H1 (cell line): ENCODE results near the gene XPNPEP2. TPM values are rescaled to one million over a fixed set of nuclear protein-coding genes. Genes with fewer than 3 reads are reported as not detected.

Source experiments
- CTCF ChIA-PET: fragments of 300-600 bp; sonication (Branson Sonifier 250); formaldehyde crosslinking; loops from one replicate; lab custom pipeline; 2021; ENCODE audit not compliant: partially characterized antibody; lab: Charles Lee
- POLR2A ChIA-PET: fragments of 300-600 bp; sonication (Branson Sonifier 250); formaldehyde crosslinking; loops from one replicate; lab custom pipeline; 2021; ENCODE audit warnings: inconsistent platforms; ENCODE audit not compliant: partially characterized antibody; lab: Charles Lee
- DNase-seq, 2 experiments: peaks; one replicate each; pipeline versions ENCODE4 v3.0.0 to v3.0.0-alpha.2; 2010 to 2022; ENCODE audit warnings: low spot score in 2 of 2, low read depth in 1 of 2, mixed read lengths in 1 of 2
- FAIRE-seq: peaks from 2 replicates; lab custom pipeline; 2011; peaks lifted over from hg19 to GRCh38; lab: Jason Lieb, UNC
- H2AFZ ChIP-seq: 2 replicates; pipeline ENCODE4 v1.8.1; 2012; ENCODE audit warnings: low read length, inconsistent platforms
- H2AK5ac ChIP-seq: 2 replicates; pipeline ENCODE4 v1.6.1; 2013; ENCODE audit warnings: low read depth, low read length
- H2BK120ac ChIP-seq: replicated peaks from 2 replicates; pipeline ENCODE3; 2013; ENCODE audit warnings: low read depth, low read length, inconsistent platforms
- H2BK12ac ChIP-seq: 2 replicates; pipeline ENCODE4 v1.6.1; 2013; ENCODE audit warnings: low read depth, low read length
- H2BK15ac ChIP-seq: 2 replicates; pipeline ENCODE4 v1.6.1; 2013; ENCODE audit warnings: low read length
- H2BK20ac ChIP-seq: 2 replicates; pipeline ENCODE4 v1.6.1; 2013; ENCODE audit warnings: low read length
- H2BK5ac ChIP-seq: 2 replicates; pipeline ENCODE4 v1.6.1; 2013; ENCODE audit warnings: low read depth, low read length
- H3K14ac ChIP-seq: 2 replicates; pipeline ENCODE4 v1.6.1; 2013; ENCODE audit warnings: inconsistent platforms; ENCODE audit not compliant: insufficient read length
- H3K18ac ChIP-seq: 2 replicates; pipeline ENCODE4 v1.6.1; 2013; ENCODE audit warnings: low read length; ENCODE audit errors: extremely low read depth
- H3K23ac ChIP-seq: 2 replicates; pipeline ENCODE4 v1.6.1; 2013; ENCODE audit warnings: inconsistent platforms; ENCODE audit not compliant: insufficient read length
- H3K23me2 ChIP-seq: 2 replicates; pipeline ENCODE4 v1.6.1; 2013; ENCODE audit warnings: low read depth, low read length
- H3K27ac ChIP-seq: 2 replicates; pipeline ENCODE4 v1.6.1; 2011; ENCODE audit warnings: low read depth, low read length, inconsistent platforms
- H3K27me3 ChIP-seq, 4 experiments: replicated peaks in 1 of 4; 1 replicate in 1 of 4; 2 replicates in 3 of 4; pipeline versions ENCODE4 v1.6.1 to v1.8.1; 2011 to 2013; ENCODE audit warnings: low read length in 3 of 4, mild to moderate bottlenecking in 3 of 4, inconsistent platforms in 2 of 4, mixed read lengths in 2 of 4, moderate library complexity in 1 of 4; ENCODE audit not compliant: control insufficient read depth in 3 of 4, insufficient read depth in 3 of 4; ENCODE audit errors: extremely low read depth in 1 of 4
- H3K36me3 ChIP-seq, 4 experiments: 2 replicates each; pipeline versions ENCODE4 v1.6.1 to v1.8.1; 2011 to 2013; ENCODE audit warnings: mild to moderate bottlenecking in 4 of 4, low read length in 3 of 4, moderate library complexity in 2 of 4, control low read depth in 1 of 4, inconsistent platforms in 1 of 4; ENCODE audit not compliant: insufficient read depth in 4 of 4, control insufficient read depth in 2 of 4
- H3K4ac ChIP-seq: replicated peaks from 2 replicates; pipeline ENCODE3; 2013; ENCODE audit warnings: low read length, low read depth, mixed read lengths, inconsistent platforms; ENCODE audit not compliant: insufficient read length
- H3K4me1 ChIP-seq, 4 experiments: replicated peaks in 1 of 4; 1 replicate in 1 of 4; 2 replicates in 3 of 4; pipeline versions ENCODE4 v1.6.1 to v1.8.1; 2011 to 2013; ENCODE audit warnings: low read length in 3 of 4, inconsistent platforms in 2 of 4, mixed read lengths in 1 of 4; ENCODE audit not compliant: insufficient read depth in 4 of 4, control insufficient read depth in 3 of 4
- H3K4me2 ChIP-seq, 2 experiments: 2 replicates each; pipeline versions ENCODE4 v1.6.1 to v1.8.1; 2011 to 2013; ENCODE audit warnings: low read depth in 2 of 2, low read length in 2 of 2, control low read depth in 1 of 2, inconsistent platforms in 1 of 2, mild to moderate bottlenecking in 1 of 2; ENCODE audit not compliant: insufficient read depth in 1 of 2
- H3K4me3 ChIP-seq, 4 experiments: fragments of 200-600, 300-600 bp in 1 of 4; sonication (generic), shearing (Covaris generic), sonication (Bioruptor Twin) in 1 of 4; 2 replicates each; pipeline versions ENCODE4 v1.5.1 to v1.8.1; 2011 to 2016; ENCODE audit warnings: low read length in 4 of 4, low read depth in 3 of 4, control low read depth in 2 of 4, inconsistent platforms in 2 of 4, mild to moderate bottlenecking in 2 of 4, mixed read lengths in 1 of 4, moderate library complexity in 1 of 4; ENCODE audit not compliant: insufficient read depth in 2 of 4; ENCODE audit errors: extremely low read depth in 1 of 4
- H3K56ac ChIP-seq: replicated peaks from 2 replicates; pipeline ENCODE3; 2013; ENCODE audit warnings: low read depth, mild to moderate bottlenecking, mixed read lengths, low read length, inconsistent platforms; ENCODE audit not compliant: insufficient read length
- H3K79me1 ChIP-seq: 2 replicates; pipeline ENCODE4 v1.6.1; 2013; ENCODE audit warnings: low read depth, low read length, control low read depth
- H3K79me2 ChIP-seq, 2 experiments: 2 replicates each; pipeline versions ENCODE4 v1.6.1 to v1.8.1; 2012 to 2013; ENCODE audit warnings: low read length in 2 of 2, mild to moderate bottlenecking in 2 of 2, inconsistent platforms in 1 of 2; ENCODE audit not compliant: insufficient read depth in 2 of 2, control insufficient read depth in 1 of 2
- H3K9ac ChIP-seq, 4 experiments: replicated peaks in 1 of 4; 1 replicate in 1 of 4; 2 replicates in 3 of 4; pipeline versions ENCODE4 v1.6.1 to v1.8.1; 2011 to 2013; ENCODE audit warnings: low read depth in 3 of 4, low read length in 3 of 4, control low read depth in 2 of 4, mild to moderate bottlenecking in 2 of 4, moderate library complexity in 2 of 4, inconsistent platforms in 1 of 4; ENCODE audit errors: extremely low read depth in 1 of 4
- H3K9me3 ChIP-seq, 2 experiments: 2 replicates each; pipeline versions ENCODE4 v1.6.1 to v1.8.1; 2012 to 2013; ENCODE audit warnings: mild to moderate bottlenecking in 2 of 2, moderate library complexity in 2 of 2, control low read depth in 1 of 2, inconsistent platforms in 1 of 2, low read depth in 1 of 2, low read length in 1 of 2, mixed read lengths in 1 of 2; ENCODE audit not compliant: insufficient read depth in 2 of 2
- H4K20me1 ChIP-seq, 2 experiments: replicated peaks in 1 of 2; 2 replicates each; pipeline versions ENCODE3 to v1.8.1; 2011 to 2013; ENCODE audit warnings: inconsistent platforms in 2 of 2, low read length in 2 of 2, mild to moderate bottlenecking in 1 of 2; ENCODE audit not compliant: insufficient read depth in 2 of 2, control insufficient read depth in 1 of 2
- H4K5ac ChIP-seq: 2 replicates; pipeline ENCODE4 v1.6.1; 2013; ENCODE audit warnings: low read length, low read depth, mixed read lengths, inconsistent platforms; ENCODE audit not compliant: insufficient read length
- H4K8ac ChIP-seq: 2 replicates; pipeline ENCODE4 v1.8.0; 2013; ENCODE audit warnings: mild to moderate bottlenecking, moderate library complexity, low read length, inconsistent platforms; ENCODE audit not compliant: insufficient read depth; ENCODE audit errors: extremely low read depth
- H4K91ac ChIP-seq: replicated peaks from 2 replicates; pipeline ENCODE3; 2013; ENCODE audit warnings: low read length, mixed read lengths, inconsistent platforms; ENCODE audit not compliant: insufficient read length
- BACH1 ChIP-seq: IDR thresholded peaks from 2 replicates; pipeline ENCODE4 v1.6.1; 2012; ENCODE audit warnings: low read length, improper control_type of control experiment
- BRCA1 ChIP-seq: IDR thresholded peaks from 2 replicates; pipeline ENCODE4 v1.6.1; 2012; ENCODE audit warnings: low read depth, low read length, improper control_type of control experiment
- CBX5 ChIP-seq: fragments of 300-800, 300-1000 bp; sonication (generic); IDR thresholded peaks from 2 replicates; pipeline ENCODE4 v1.7.1; 2016; ENCODE audit warnings: antibody characterized with exemption, low read length, low read depth
- CBX8 ChIP-seq: fragments of 300-800, 300-1000 bp; sonication (generic); IDR thresholded peaks from 2 replicates; pipeline ENCODE4 v1.7.1; 2016; ENCODE audit warnings: low read depth, low read length, borderline replicate concordance
- E2F6 ChIP-seq: IDR thresholded peaks from 2 replicates; pipeline ENCODE4 v1.6.1; 2012; ENCODE audit warnings: inconsistent platforms
- GABPA ChIP-seq: IDR thresholded peaks from 2 replicates; pipeline ENCODE4 v1.6.1; 2011; ENCODE audit warnings: mild to moderate bottlenecking, low read length, moderate library complexity, borderline replicate concordance; ENCODE audit not compliant: insufficient read depth
- GTF2F1 ChIP-seq: IDR thresholded peaks from 2 replicates; pipeline ENCODE4 v1.6.1; 2012; ENCODE audit warnings: low read depth, low read length, improper control_type of control experiment, borderline replicate concordance
- JUN ChIP-seq: IDR thresholded peaks from 2 replicates; pipeline ENCODE4 v1.6.1; 2011; ENCODE audit warnings: low read depth, mild to moderate bottlenecking, improper control_type of control experiment, low read length
- PHF8 ChIP-seq: fragments of 200-600 bp; sonication (generic); conservative IDR thresholded peaks from 2 replicates; pipeline ENCODE4 v1.7.1; 2012; ENCODE audit warnings: low read depth, mild to moderate bottlenecking, inconsistent platforms, low read length, moderate library complexity
- POLR2AphosphoS5 ChIP-seq: IDR thresholded peaks from 2 replicates; pipeline ENCODE4 v1.6.1; 2011; ENCODE audit warnings: low read depth, low read length
- SIX5 ChIP-seq: IDR thresholded peaks from 2 replicates; pipeline ENCODE4 v1.6.1; 2011; ENCODE audit warnings: mild to moderate bottlenecking, low read depth, low read length
- TCF12 ChIP-seq: IDR thresholded peaks from 2 replicates; pipeline ENCODE4 v1.6.1; 2011; ENCODE audit warnings: low read depth, mild to moderate bottlenecking, low read length
- YY1 ChIP-seq: IDR thresholded peaks from 2 replicates; pipeline ENCODE4 v1.6.1; 2011; ENCODE audit warnings: low read depth, mild to moderate bottlenecking, low read length
- ZNF274 ChIP-seq: IDR thresholded peaks from 2 replicates; pipeline ENCODE4 v1.7.0; 2012; ENCODE audit warnings: low read length, borderline replicate concordance; ENCODE audit errors: extremely low read depth
- WGBS, 2 experiments: shearing (Covaris generic) in 1 of 2; methylation state at CpG; one replicate each; pipeline versions ENCODE4 v1.1.6 to v1.1.7; 2013 to 2015; ENCODE audit warnings: low lambda C conversion rate in 2 of 2, mixed read lengths in 2 of 2, inconsistent platforms in 1 of 2, low coverage in 1 of 2, missing lambda C conversion rate in 1 of 2; ENCODE audit not compliant: insufficient replicate concordance in 2 of 2, insufficient coverage in 1 of 2, insufficient read length in 1 of 2; ENCODE audit errors: extremely low coverage in 1 of 2, missing lambda C conversion rate in 1 of 2; 5-methylcytosine and 5-hydroxymethylcytosine counted together
- polyA plus RNA-seq, 7 experiments: library from polyadenylated mRNA; depleted of rRNA in 3 of 7; stranded (reverse) in 5 of 7; unstranded in 2 of 7; fragments of >200 nt in 5 of 7; fragments of 200-250 nt in 2 of 7; gene quantifications; 1 replicate in 5 of 7; 2 replicates in 1 of 7; 4 replicates in 1 of 7; pipeline versions ENCODE4 v1.2.1 to v1.2.3, GENCODE V29; 2011 to 2013; ENCODE audit warnings: missing spikeins in 2 of 7, mixed read lengths in 2 of 7
- total RNA-seq: library from RNA; stranded (reverse); fragmentation: NEBNext Ultra II Directional; extraction: Animal tissue kit (Norgen Biotek cat#: 25700); gene quantifications from 2 replicates; pipeline ENCODE4 v1.2.1, GENCODE V29; 2021

Gene XPNPEP2
- total and polyA plus RNA-seq, 2 of the 8 experiments (the other 6 are each of a cell fraction or from before 2014, with no cell fraction given): 0.27 TPM; not detected in 1

GRCh38 chrX:129716507-129716906 lies 22.3 kb upstream of the XPNPEP2 start:
- Histone ChIP-seq H2AK5ac (no peak overlapping the region), H3K4me1 (peaks cover 4 to 12% (median 6%) of the 10 kb centered on the region in 4 experiments), H3K18ac (no peak overlapping the region), H2BK5ac (no peak overlapping the region), H3K4me3 (no peak overlapping the region), H3K56ac (no peak overlapping the region), H3K9ac (no peak overlapping the region), H3K4me2 (no peak overlapping the region), H4K91ac (no peak overlapping the region), H2BK120ac (no peak overlapping the region), H3K9me3 (no peaks in the 10 kb centered on the region), H3K23me2 (no peaks in the 10 kb centered on the region), H3K23ac (no peak overlapping the region), H3K14ac (no peak overlapping the region), H4K20me1 (no peaks in the 10 kb centered on the region), H3K27me3 (no peaks in the 10 kb centered on the region), H3K36me3 (no peaks in the 10 kb centered on the region), H2BK12ac (no peak overlapping the region), H3K79me1 (no peaks in the 10 kb centered on the region), H2BK15ac (no peak overlapping the region), H2AFZ (no peak overlapping the region), H3K79me2 (no peaks in the 10 kb centered on the region), H2BK20ac (no peak overlapping the region), H3K4ac (no peak overlapping the region), H3K27ac (no peak overlapping the region), H4K5ac (no peak overlapping the region), H4K8ac (no peak overlapping the region)
- POLR2A ChIA-PET: no interaction called here
- TF ChIP-seq CBX5: no peak
- no peak for TF ChIP-seq POLR2AphosphoS5
- no peak for TF ChIP-seq BACH1
- no peak for TF ChIP-seq GTF2F1
- TF ChIP-seq SIX5: no peak
- no peak for TF ChIP-seq PHF8
- TF ChIP-seq TCF12: no peak
- no peak for TF ChIP-seq CBX8
- no peak for TF ChIP-seq ZNF274
- TF ChIP-seq GABPA: no peak
- no peak for TF ChIP-seq E2F6
- TF ChIP-seq YY1: no peak
- no peak for TF ChIP-seq JUN
- no peak for TF ChIP-seq BRCA1
- WGBS, 2 experiments: 91% methylated on average over 2 of the region's 4 CpGs; no CpG with 5 or more reads in 1 of the 2 experiments
- no peak for DNase-seq
- CTCF ChIA-PET: interaction anchor here (0.6 to 1.3 kb wide), 2 partner anchors 10 to 755 kb away, joined by 3 to 4 read pairs; no protein-coding TSS in a partner anchor
- FAIRE-seq: no peak
